H1 (cell line): ENCODE results near the gene RNU7-1. TPM values are rescaled to one million over a fixed set of nuclear protein-coding genes. Genes with fewer than 3 reads are reported as not detected.
A peak's percentile ranks its signal among the peaks of the same experiment; 100 is the strongest.

Source experiments
- EP300 ChIP-seq, 2 experiments: IDR thresholded peaks; 1 replicate in 1 of 2; 2 replicates in 1 of 2; pipeline ENCODE4 v1.6.1; 2011 to 2012; ENCODE audit warnings: low read depth in 2 of 2, low read length in 2 of 2, mild to moderate bottlenecking in 2 of 2, borderline replicate concordance in 1 of 2, inconsistent platforms in 1 of 2, moderate library complexity in 1 of 2
- EZH2 ChIP-seq: fragments of 200-600 bp; sonication (generic); IDR thresholded peaks from 2 replicates; pipeline ENCODE4 v1.7.1; 2012; ENCODE audit warnings: low read depth, mild to moderate bottlenecking, moderate library complexity, low read length, inconsistent platforms; ENCODE audit not compliant: severe bottlenecking
- FOSL1 ChIP-seq: IDR thresholded peaks from 2 replicates; pipeline ENCODE4 v1.6.1; 2011; ENCODE audit warnings: mild to moderate bottlenecking, low read depth, low read length, moderate library complexity; ENCODE audit not compliant: insufficient read depth
- GABPA ChIP-seq: IDR thresholded peaks from 2 replicates; pipeline ENCODE4 v1.6.1; 2011; ENCODE audit warnings: mild to moderate bottlenecking, low read length, moderate library complexity, borderline replicate concordance; ENCODE audit not compliant: insufficient read depth
- JUN ChIP-seq: IDR thresholded peaks from 2 replicates; pipeline ENCODE4 v1.6.1; 2011; ENCODE audit warnings: low read depth, mild to moderate bottlenecking, improper control_type of control experiment, low read length
- KDM5A ChIP-seq: fragments of 200-600 bp; IDR thresholded peaks from 2 replicates; pipeline ENCODE4 v1.7.1; 2012; ENCODE audit warnings: mild to moderate bottlenecking, low read length, inconsistent platforms, mixed read lengths
- POU5F1 ChIP-seq: IDR thresholded peaks from 2 replicates; pipeline ENCODE4 v1.6.1; 2011; ENCODE audit warnings: low read depth, mild to moderate bottlenecking, low read length, moderate library complexity
- RFX5 ChIP-seq: IDR thresholded peaks from 2 replicates; pipeline ENCODE4 v1.6.1; 2011; ENCODE audit warnings: low read depth, low read length, improper control_type of control experiment, borderline replicate concordance
- SAP30 ChIP-seq: fragments of 300-600 bp; sonication (generic); IDR thresholded peaks from 2 replicates; pipeline ENCODE4 v1.7.1; 2012; ENCODE audit warnings: low read length, moderate library complexity, mild to moderate bottlenecking, inconsistent platforms; ENCODE audit not compliant: insufficient read depth, insufficient replicate concordance
- SIN3A ChIP-seq, 2 experiments: IDR thresholded peaks in 1 of 2; conservative IDR thresholded peaks in 1 of 2; 2 replicates each; pipeline ENCODE4 v1.6.1; 2011 to 2012; ENCODE audit warnings: low read length in 2 of 2, improper control_type of control experiment in 1 of 2, low read depth in 1 of 2, mild to moderate bottlenecking in 1 of 2
- SIX5 ChIP-seq: IDR thresholded peaks from 2 replicates; pipeline ENCODE4 v1.6.1; 2011; ENCODE audit warnings: mild to moderate bottlenecking, low read depth, low read length
- SRF ChIP-seq: IDR thresholded peaks from 2 replicates; pipeline ENCODE4 v1.6.1; 2011; ENCODE audit warnings: mild to moderate bottlenecking, low read depth, low read length, moderate library complexity
- TAF1 ChIP-seq: IDR thresholded peaks from 2 replicates; pipeline ENCODE4 v1.6.1; 2011; ENCODE audit warnings: mild to moderate bottlenecking, low read depth, low read length
- TCF12 ChIP-seq: IDR thresholded peaks from 2 replicates; pipeline ENCODE4 v1.6.1; 2011; ENCODE audit warnings: low read depth, mild to moderate bottlenecking, low read length
- polyA plus RNA-seq, 7 experiments: library from polyadenylated mRNA; depleted of rRNA in 3 of 7; stranded (reverse) in 5 of 7; unstranded in 2 of 7; fragments of >200 nt in 5 of 7; fragments of 200-250 nt in 2 of 7; gene quantifications; 1 replicate in 5 of 7; 2 replicates in 1 of 7; 4 replicates in 1 of 7; pipeline versions ENCODE4 v1.2.1 to v1.2.3, GENCODE V29; 2011 to 2013; ENCODE audit warnings: missing spikeins in 2 of 7, mixed read lengths in 2 of 7
- total RNA-seq: library from RNA; stranded (reverse); fragmentation: NEBNext Ultra II Directional; extraction: Animal tissue kit (Norgen Biotek cat#: 25700); gene quantifications from 2 replicates; pipeline ENCODE4 v1.2.1, GENCODE V29; 2021
- TF ChIP-seq, protein P1 (sequence below), 3 experiments: IDR thresholded peaks; 1 replicate in 2 of 3; 2 replicates in 1 of 3; pipeline versions ENCODE4 v1.5.1 to v1.6.1; 2011; ENCODE audit warnings: low read length in 3 of 3, mild to moderate bottlenecking in 3 of 3, inconsistent platforms in 2 of 3, low read depth in 1 of 3, moderate library complexity in 1 of 3; ENCODE audit not compliant: insufficient read depth in 1 of 3; ENCODE audit errors: control extremely low read depth in 1 of 3

Gene RNU7-1
- total and polyA plus RNA-seq, 2 of the 8 experiments (the other 6 are each of a cell fraction or from before 2014, with no cell fraction given) = not detected

DNA sequence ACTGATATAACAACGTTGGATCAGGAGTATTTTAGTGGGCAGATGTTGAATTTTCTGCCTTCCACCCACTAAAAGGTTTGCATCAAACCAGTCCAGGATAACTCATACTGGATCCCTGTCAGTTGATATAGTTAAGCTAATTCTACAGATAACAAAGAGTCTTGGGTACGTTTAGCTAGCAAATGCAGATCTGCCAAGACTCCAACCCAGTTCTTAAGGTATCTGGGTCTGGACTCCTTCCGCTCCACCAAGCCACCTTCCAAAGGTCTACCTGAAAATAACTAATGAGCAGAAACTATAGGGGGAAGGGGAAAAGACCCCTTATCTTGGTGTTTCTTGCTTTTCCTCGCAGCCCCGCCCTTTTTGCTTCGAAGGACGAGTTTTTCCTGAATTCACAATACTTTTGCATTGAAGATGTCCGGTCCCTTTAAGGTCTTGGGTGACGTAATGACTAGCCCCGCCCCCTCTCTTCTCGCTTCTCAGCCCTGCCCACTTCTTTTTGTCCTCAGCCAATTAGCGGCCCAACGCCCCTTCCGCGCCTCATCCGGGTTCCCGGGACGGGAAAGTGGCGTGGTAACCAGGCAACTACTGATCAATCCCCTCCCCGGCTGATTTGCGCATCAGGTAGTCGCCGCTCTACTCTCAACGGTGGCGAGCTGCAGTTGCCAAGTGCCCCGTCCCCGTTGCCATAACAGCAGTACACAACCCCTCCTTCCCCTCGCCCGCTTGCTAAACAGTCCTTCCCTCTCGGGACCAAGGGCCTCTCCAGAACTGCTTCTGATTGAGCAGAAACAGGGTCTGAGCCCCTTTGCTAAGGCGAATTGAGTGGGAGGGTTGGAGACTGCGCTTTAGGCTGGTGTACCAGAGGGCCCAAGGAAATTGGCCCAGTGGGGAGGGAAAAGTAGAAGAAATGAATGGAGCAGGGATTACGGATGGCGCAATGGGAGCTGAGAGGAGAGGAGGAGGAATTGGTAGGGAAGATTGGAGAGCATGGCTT lies 39.0 kb upstream of the RNU7-1 start, which contains the start of gene LRRC23 (continued):
- TF ChIP-seq EP300 (IDR thresholded peaks at IDR 0.05; ENCODE audit: borderline replicate concordance in 1 of 2, low read depth in 2 of 2, low read length in 2 of 2) (peak in 1 of 2 experiments; percentile 72; a peak in 1 of 3 replicates), EZH2 (no peak), FOSL1 (no peak), SRF (no peak), GABPA (no peak), SIN3A (conservative IDR thresholded peaks at IDR 0.05 in 1 of 2, IDR thresholded peaks at IDR 0.05 in 1 of 2; ENCODE audit: low read depth in 1 of 2, low read length in 2 of 2) (peak; percentile 95 to 99), POU5F1 (no peak), TAF1 (peak; percentile 48; the same call in 1 of the 2 replicates), RFX5 (no peak), KDM5A (no peak), SAP30 (peak; percentile 89), JUN (peak; percentile 61; the same call in 1 of the 2 replicates), SIX5 (no peak), TCF12 (no peak)
- TF ChIP-seq, protein P1, sequence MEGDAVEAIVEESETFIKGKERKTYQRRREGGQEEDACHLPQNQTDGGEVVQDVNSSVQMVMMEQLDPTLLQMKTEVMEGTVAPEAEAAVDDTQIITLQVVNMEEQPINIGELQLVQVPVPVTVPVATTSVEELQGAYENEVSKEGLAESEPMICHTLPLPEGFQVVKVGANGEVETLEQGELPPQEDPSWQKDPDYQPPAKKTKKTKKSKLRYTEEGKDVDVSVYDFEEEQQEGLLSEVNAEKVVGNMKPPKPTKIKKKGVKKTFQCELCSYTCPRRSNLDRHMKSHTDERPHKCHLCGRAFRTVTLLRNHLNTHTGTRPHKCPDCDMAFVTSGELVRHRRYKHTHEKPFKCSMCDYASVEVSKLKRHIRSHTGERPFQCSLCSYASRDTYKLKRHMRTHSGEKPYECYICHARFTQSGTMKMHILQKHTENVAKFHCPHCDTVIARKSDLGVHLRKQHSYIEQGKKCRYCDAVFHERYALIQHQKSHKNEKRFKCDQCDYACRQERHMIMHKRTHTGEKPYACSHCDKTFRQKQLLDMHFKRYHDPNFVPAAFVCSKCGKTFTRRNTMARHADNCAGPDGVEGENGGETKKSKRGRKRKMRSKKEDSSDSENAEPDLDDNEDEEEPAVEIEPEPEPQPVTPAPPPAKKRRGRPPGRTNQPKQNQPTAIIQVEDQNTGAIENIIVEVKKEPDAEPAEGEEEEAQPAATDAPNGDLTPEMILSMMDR (IDR thresholded peaks at IDR 0.05; ENCODE audit: control extremely low read depth in 1 of 3, insufficient read depth in 1 of 3, low read depth in 1 of 3, low read length in 3 of 3) = no peak
